ENCODE results near the gene MAOA. TPM values are rescaled to one million over a fixed set of nuclear protein-coding genes. Genes with fewer than 3 reads are reported as not detected.

MAOA gene
- total RNA-seq: 28.1 and 32.4 TPM in 2 replicates

DNA sequence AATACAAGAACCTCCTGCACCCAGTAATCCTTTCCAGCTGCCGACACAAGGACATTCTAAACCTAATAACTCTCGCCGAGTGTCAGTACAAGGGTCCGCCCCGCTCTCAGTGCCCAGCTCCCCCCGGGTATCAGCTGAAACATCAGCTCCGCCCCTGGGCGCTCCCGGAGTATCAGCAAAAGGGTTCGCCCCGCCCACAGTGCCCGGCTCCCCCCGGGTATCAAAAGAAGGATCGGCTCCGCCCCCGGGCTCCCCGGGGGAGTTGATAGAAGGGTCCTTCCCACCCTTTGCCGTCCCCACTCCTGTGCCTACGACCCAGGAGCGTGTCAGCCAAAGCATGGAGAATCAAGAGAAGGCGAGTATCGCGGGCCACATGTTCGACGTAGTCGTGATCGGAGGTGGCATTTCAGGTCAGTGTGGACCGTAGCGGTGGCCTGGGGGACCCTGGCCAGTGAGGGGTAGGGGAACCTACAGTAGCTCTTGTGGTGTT lies at the start of gene MAOA:
TSS of gene MAOA (plus strand) at position 295 of the 490 bp plus-strand sequence. CDS start at position 338, 43 bp downstream.

Other genes starting within 250 kb of the MAOA start
- gene MAOB, start 226.2 kb downstream of the MAOA start, total RNA-seq: not detected in 2 replicates